Subcutaneous adipose tissue (tissue), 4 donors: ENCODE results near the gene VPS45. TPM values are rescaled to one million over a fixed set of nuclear protein-coding genes. Genes with fewer than 3 reads are reported as not detected.

ENCODE experiments used
- total RNA-seq, 4 donors: library from RNA; depleted of rRNA; stranded (reverse); fragments of >200 nt; gene quantifications; one replicate each; pipeline ENCODE4 v1.1.0, GENCODE V29; 2016
- TF ChIP-seq, protein P1 (sequence below): fragments of 450-650 bp; IDR thresholded peaks from one replicate; pipeline ENCODE4 v1.5.1; 2016; ENCODE audit warnings: low read depth, mild to moderate bottlenecking, control low read depth, antibody characterized with exemption, moderate library complexity

VPS45 gene
- total RNA-seq, 4 donors from 2014 or later = 28.1 to 54.6 (median 38.4) TPM

DNA sequence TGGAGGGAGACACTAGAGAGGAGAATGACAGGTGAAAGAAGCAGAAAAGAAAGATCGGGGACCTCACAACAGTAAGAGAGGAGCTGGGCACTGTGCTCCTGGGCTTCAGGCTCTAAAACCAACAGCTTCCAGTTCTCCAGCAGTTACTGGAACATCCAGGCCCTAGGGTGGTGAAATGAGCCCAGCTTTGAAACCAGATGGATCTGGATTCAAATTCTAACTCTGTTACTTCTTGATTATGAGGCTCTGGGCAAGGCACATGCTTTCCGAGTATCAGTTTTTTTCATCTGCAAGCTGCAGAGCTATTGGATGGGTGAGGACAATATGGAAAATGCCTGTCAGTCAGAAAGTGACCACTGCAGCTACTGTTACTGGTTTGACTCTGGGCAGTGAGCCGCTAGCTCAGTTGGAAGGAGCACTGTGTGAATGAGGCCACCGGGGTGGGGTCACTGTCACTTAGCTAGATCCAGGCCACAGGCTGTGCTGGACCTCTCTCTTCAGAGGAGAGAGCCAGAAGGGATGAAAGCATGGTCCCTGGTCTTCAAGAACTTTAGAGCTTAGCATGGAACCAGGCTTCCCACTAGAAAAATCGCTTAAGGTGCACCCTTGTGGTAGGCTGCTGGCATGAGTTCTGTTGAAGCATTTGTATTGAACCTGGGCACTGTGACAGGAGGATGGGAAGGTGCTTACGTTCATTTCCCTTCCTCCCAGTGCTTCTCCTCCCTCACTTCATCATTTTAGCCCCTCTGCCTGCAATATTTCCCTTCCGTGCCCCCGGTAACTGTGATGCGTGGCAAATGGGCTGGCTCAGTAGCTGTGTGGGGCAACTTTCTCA is 94.4 kb downstream of the VPS45 start:
- TF ChIP-seq, protein P1, sequence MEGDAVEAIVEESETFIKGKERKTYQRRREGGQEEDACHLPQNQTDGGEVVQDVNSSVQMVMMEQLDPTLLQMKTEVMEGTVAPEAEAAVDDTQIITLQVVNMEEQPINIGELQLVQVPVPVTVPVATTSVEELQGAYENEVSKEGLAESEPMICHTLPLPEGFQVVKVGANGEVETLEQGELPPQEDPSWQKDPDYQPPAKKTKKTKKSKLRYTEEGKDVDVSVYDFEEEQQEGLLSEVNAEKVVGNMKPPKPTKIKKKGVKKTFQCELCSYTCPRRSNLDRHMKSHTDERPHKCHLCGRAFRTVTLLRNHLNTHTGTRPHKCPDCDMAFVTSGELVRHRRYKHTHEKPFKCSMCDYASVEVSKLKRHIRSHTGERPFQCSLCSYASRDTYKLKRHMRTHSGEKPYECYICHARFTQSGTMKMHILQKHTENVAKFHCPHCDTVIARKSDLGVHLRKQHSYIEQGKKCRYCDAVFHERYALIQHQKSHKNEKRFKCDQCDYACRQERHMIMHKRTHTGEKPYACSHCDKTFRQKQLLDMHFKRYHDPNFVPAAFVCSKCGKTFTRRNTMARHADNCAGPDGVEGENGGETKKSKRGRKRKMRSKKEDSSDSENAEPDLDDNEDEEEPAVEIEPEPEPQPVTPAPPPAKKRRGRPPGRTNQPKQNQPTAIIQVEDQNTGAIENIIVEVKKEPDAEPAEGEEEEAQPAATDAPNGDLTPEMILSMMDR = no peak

DNA sequence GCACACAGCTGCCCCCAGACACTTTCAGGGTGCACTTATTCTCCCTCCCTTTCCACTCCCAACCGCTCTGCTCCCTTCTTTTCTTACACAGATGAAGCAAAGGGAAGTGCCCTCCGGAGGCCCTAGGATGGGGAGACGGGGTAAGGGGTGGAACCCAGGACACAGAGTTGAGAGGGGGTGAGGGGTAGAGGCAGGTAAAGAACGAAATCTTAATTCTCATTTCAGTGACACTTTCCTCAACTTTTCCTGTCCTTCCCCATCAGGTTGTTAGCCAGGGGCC is 94.9 kb downstream of the VPS45 start:
- TF ChIP-seq, protein P1 = no peak

GRCh38 chr1:150162862-150163706 is 95.5 kb downstream of the VPS45 start:
- TF ChIP-seq, protein P1 = no peak

- TF ChIP-seq, protein P1 = no peak
Observed at GRCh38 chr1:150164224-150164623, 96.6 kb downstream of the VPS45 start.

DNA sequence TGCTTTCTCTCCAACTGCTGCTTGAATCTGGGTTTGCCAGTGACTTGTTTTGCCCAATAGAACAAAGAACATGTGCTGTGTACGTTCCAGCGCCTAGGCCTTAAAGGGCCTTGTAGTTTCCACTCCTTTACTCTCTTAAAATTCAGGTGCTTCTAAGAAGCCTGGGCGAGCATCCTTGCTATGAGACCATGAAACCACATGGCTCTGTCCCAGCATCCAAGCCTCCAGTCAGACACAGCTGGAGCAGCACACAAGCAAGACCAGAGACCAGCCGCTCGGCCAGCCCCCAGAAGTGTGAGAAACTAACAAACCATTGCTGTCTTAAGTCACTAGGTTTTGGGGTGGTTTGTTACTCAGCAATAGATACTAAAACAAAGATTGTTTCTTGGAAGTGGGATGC is 97.2 kb downstream of the VPS45 start:
- TF ChIP-seq, protein P1 = no peak

- TF ChIP-seq, protein P1 = no peak
Observed at GRCh38 chr1:150165622-150166612, 98.3 kb downstream of the VPS45 start.
